ENCODE data around the gene MYO7A.
A peak's percentile ranks its signal among the peaks of the same experiment; 100 is the strongest.

MYO7A gene

DNA sequence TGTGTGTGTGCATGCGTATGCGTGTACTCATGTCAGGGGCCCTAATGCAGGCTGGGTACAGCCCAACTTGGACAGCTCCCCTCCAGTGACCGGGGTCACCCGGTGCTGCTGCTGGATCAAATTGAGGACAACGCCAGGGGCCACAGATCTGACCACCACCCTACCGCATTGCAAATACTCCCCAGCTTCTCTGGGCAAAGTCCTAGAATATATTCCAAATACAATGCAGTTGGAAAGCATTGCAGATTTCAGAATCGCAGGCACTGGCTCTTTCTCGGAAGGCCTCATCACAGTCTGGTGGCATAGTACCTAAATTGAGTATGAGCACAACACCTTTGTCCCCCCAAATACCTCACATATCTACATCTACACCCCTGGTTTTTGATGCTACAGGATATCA, 43.2 kb downstream of the MYO7A start:
- Mint-ChIP-seq H3K4me3 (no peak overlapping the region), H3K27ac (no peak overlapping the region), H3K36me3 (no peaks in the 10 kb centered on the region), H3K4me1 (no peaks in the 10 kb centered on the region), H3K9me3 (no peaks in the 10 kb centered on the region)
- DNase-seq (ENCODE audit: low spot score in 2 of 2) (no peak), ATAC-seq (no peak)

DNA sequence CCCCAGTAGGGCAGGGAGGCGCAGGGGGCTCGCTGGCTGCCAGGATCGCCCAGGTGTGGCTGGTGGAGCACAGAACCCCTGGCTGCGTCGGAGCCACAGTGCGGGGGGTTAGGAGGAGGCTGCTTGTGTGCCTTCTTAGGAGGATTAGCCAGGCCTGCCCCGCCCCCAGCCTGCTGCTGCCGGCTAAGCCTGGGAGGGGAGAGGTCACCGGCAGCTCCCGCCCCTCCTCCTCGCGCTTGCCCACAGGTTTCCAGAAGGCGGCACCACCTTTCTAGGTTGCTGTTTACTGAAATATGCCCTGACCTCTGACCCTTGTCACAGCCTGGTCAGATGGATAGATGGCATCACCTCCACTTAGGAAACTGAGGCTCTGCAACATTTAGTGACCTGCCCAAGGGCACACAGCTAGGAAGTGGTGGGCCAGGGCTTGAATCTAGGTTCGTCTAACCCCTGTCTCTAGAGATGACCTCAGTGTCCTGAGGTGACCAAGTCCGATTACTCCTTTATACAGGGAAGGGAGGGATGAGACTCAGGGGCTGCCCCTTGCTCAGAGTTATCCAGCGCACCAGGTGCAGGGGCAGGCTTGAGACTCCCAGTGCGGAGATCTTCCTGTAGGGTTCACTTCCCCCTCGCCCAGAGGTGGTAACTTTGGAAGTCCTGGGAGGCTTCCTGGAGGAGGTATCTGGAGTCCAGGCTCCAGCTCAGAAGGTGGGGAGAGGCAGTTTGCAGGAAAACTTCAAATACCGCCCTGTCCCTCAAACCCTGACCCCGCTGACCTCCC, 44.0 kb downstream of the MYO7A start:
- no peak overlapping the region for H3K4me3 Mint-ChIP-seq
- no peaks in the 10 kb centered on the region for H3K4me1 Mint-ChIP-seq
- H3K9me3 Mint-ChIP-seq = no peaks in the 10 kb centered on the region

DNA sequence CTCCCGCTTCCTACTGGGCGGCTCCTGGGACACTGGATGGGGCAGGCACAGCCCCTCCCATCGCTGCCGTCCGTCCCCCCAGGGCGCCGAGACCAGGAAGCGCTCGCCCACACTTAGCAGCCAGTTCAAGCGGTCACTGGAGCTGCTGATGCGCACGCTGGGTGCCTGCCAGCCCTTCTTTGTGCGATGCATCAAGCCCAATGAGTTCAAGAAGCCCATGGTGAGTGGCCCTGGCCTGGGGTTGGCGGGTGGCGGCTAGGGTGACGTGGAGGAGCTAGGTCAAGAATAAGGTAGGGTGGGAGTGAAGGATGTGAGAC, 44.6 kb downstream of the MYO7A start:
- Mint-ChIP-seq H3K4me3 (no peak overlapping the region), H3K9me3 (no peaks in the 10 kb centered on the region), H3K27ac (no peak overlapping the region), H3K4me1 (no peaks in the 10 kb centered on the region), H3K36me3 (no peaks in the 10 kb centered on the region)
- DNase-seq (ENCODE audit: low spot score in 2 of 2) = no peak
- ATAC-seq = no peak

More for the DNA sequence above, 44.0 kb downstream of the MYO7A start:
- DNase-seq (ENCODE audit: low spot score in 2 of 2) = no peak
- no peaks in the 10 kb centered on the region for H3K36me3 Mint-ChIP-seq
- ATAC-seq = no peak
- no peak overlapping the region for H3K27ac Mint-ChIP-seq

DNA sequence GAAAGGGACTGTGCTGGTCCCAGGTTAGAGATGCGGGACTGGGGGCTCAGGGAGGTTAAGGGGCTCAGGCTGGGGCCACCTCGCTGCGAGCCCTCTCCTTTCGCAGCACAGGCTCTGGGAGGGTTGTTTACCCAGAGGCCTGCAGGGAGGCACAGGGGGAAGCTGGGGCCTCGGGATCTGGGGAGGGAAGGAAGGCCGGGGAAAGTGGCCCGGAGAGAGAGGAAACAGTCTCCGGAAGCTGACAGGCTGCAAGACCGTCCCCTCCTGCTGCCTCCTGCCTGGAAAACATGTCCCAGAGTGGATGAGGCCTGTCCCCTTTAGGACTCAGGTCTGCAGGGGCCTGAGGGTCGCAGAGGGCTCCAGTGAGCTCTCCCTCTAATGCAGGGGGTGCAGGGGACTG, 45.4 kb downstream of the MYO7A start:
- Mint-ChIP-seq H3K27ac (no peak overlapping the region), H3K4me1 (no peaks in the 10 kb centered on the region), H3K4me3 (no peak overlapping the region), H3K9me3 (peaks cover 3% of the 10 kb centered on the region), H3K36me3 (no peaks in the 10 kb centered on the region)
- ATAC-seq (no peak), DNase-seq (ENCODE audit: low spot score in 2 of 2) (no peak)

- no peak for DNase-seq (ENCODE audit: low spot score in 2 of 2)
Observed at GRCh38 chr11:77174559-77174958, 46.5 kb downstream of the MYO7A start.

GRCh38 chr11:77175021-77175842, 47.2 kb downstream of the MYO7A start:
- ATAC-seq = no peak
- DNase-seq (ENCODE audit: low spot score in 2 of 2) = no peak
- no peak overlapping the region for H3K27ac Mint-ChIP-seq
- H3K4me1 Mint-ChIP-seq = no peaks in the 10 kb centered on the region
- H3K36me3 Mint-ChIP-seq = no peaks in the 10 kb centered on the region
- no peak overlapping the region for H3K4me3 Mint-ChIP-seq
- H3K9me3 Mint-ChIP-seq = peaks cover 3% of the 10 kb centered on the region

More at GRCh38 chr11:77174559-77174958, 46.5 kb downstream of the MYO7A start:
- no peak for ATAC-seq
- no peak overlapping the region for H3K4me3 Mint-ChIP-seq
- H3K4me1 Mint-ChIP-seq = no peaks in the 10 kb centered on the region
- no peak overlapping the region for H3K27ac Mint-ChIP-seq
- H3K9me3 Mint-ChIP-seq = peaks cover 3% of the 10 kb centered on the region
- no peaks in the 10 kb centered on the region for H3K36me3 Mint-ChIP-seq

GRCh38 chr11:77175869-77176539, 48.0 kb downstream of the MYO7A start:
- DNase-seq (ENCODE audit: low spot score in 2 of 2) = no peak
- Mint-ChIP-seq H3K4me1 (no peaks in the 10 kb centered on the region), H3K27ac (no peak overlapping the region), H3K9me3 (peaks cover 3% of the 10 kb centered on the region), H3K4me3 (no peak overlapping the region), H3K36me3 (no peaks in the 10 kb centered on the region)
- ATAC-seq = no peak

- Mint-ChIP-seq H3K9me3 (peaks cover 3% of the 10 kb centered on the region), H3K27ac (peak overlapping the region; percentile 10), H3K4me1 (no peaks in the 10 kb centered on the region), H3K36me3 (no peaks in the 10 kb centered on the region), H3K4me3 (no peak overlapping the region)
- no peak for DNase-seq (ENCODE audit: low spot score in 2 of 2)
- no peak for ATAC-seq
Observed at GRCh38 chr11:77176996-77177395, 49.0 kb downstream of the MYO7A start.

DNA sequence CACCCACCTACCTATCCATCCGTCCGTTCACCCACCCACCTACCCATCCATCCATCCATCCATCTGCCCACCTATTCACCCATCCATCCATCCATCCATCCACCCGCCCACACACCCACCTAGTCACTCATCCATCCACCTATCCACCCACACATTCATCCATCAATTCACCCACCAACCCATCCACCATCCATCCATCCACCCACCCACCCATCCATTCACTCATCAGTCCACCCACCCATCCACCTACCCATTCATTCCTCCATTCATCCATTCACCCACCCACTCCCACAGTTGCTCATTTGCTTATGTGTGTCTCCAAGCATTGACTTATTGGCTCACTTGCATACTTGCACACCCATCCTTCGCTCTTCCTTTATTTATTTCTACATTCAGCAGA, 50.1 kb downstream of the MYO7A start:
- ATAC-seq (no peak), DNase-seq (ENCODE audit: low spot score in 2 of 2) (no peak)
- Mint-ChIP-seq H3K4me1 (no peaks in the 10 kb centered on the region), H3K36me3 (no peaks in the 10 kb centered on the region), H3K4me3 (no peak overlapping the region), H3K27ac (no peak overlapping the region), H3K9me3 (peaks cover 3% of the 10 kb centered on the region)

DNA sequence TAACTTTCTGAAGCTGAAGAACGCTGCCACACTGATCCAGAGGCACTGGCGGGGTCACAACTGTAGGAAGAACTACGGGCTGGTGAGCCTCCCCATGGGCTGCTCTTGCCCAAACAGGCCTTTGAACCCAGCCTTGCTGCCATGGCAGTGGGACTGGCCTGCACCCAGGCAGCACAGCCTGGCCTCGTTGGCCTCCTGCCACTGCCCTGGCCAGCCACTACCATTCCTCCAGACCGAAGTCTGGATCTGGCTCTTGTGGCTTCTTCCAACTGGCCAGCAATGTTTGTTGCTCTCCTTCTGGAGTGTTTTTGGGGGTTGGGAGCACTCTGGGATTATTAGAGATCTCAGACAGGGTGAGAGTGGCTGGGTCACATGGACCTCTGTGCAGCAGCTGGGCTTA, 51.0 kb downstream of the MYO7A start:
- peaks cover 3% of the 10 kb centered on the region for H3K9me3 Mint-ChIP-seq
- no peak for DNase-seq (ENCODE audit: low spot score in 2 of 2)
- no peaks in the 10 kb centered on the region for H3K36me3 Mint-ChIP-seq
- no peak for ATAC-seq
- H3K4me3 Mint-ChIP-seq = no peak overlapping the region
- H3K27ac Mint-ChIP-seq = no peak overlapping the region
- H3K4me1 Mint-ChIP-seq = no peaks in the 10 kb centered on the region

DNA sequence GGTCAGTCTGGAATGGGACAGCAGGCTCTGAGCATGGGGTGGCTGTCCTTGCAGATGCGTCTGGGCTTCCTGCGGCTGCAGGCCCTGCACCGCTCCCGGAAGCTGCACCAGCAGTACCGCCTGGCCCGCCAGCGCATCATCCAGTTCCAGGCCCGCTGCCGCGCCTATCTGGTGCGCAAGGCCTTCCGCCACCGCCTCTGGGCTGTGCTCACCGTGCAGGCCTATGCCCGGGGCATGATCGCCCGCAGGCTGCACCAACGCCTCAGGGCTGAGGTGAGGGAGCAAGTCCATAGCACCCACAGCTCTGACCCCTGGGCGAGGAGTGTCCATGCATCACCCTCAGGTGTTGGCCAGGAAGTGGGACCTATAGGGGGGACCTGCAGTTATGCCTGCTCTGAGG, 51.6 kb downstream of the MYO7A start:
- Mint-ChIP-seq H3K36me3 (no peaks in the 10 kb centered on the region), H3K27ac (no peak overlapping the region), H3K4me1 (no peaks in the 10 kb centered on the region), H3K9me3 (peaks cover 3% of the 10 kb centered on the region), H3K4me3 (no peak overlapping the region)
- ATAC-seq (no peak), DNase-seq (ENCODE audit: low spot score in 2 of 2) (no peak)

- Mint-ChIP-seq H3K4me3 (no peak overlapping the region), H3K27ac (no peak overlapping the region), H3K9me3 (peaks cover 3% of the 10 kb centered on the region), H3K36me3 (no peaks in the 10 kb centered on the region), H3K4me1 (no peaks in the 10 kb centered on the region)
- ATAC-seq (no peak), DNase-seq (ENCODE audit: low spot score in 2 of 2) (no peak)
Observed at GRCh38 chr11:77180346-77180745, 52.3 kb downstream of the MYO7A start.

GRCh38 chr11:77181226-77181625, 53.2 kb downstream of the MYO7A start:
- peaks cover under 1% of the 10 kb centered on the region for H3K4me1 Mint-ChIP-seq
- no peak for DNase-seq (ENCODE audit: low spot score in 2 of 2)
- no peak overlapping the region for H3K27ac Mint-ChIP-seq
- no peak for ATAC-seq
- no peaks in the 10 kb centered on the region for H3K36me3 Mint-ChIP-seq
- peaks cover 3% of the 10 kb centered on the region for H3K9me3 Mint-ChIP-seq
- no peak overlapping the region for H3K4me3 Mint-ChIP-seq

- Mint-ChIP-seq H3K4me1 (peaks cover 8% of the 10 kb centered on the region), H3K27ac (peak overlapping the region; percentile 23), H3K36me3 (no peaks in the 10 kb centered on the region), H3K9me3 (peaks cover 3% of the 10 kb centered on the region), H3K4me3 (no peak overlapping the region)
- ATAC-seq = no peak
- no peak for DNase-seq (ENCODE audit: low spot score in 2 of 2)
Observed at GRCh38 chr11:77181799-77182541, 53.9 kb downstream of the MYO7A start.
